ENCODE data around the gene ADGRG1. TPM values are rescaled to one million over a fixed set of nuclear protein-coding genes. Genes with fewer than 3 reads are reported as not detected.

Gene ADGRG1
- total RNA-seq, 1 experiment from 2014 or later = 10.2 TPM

DNA sequence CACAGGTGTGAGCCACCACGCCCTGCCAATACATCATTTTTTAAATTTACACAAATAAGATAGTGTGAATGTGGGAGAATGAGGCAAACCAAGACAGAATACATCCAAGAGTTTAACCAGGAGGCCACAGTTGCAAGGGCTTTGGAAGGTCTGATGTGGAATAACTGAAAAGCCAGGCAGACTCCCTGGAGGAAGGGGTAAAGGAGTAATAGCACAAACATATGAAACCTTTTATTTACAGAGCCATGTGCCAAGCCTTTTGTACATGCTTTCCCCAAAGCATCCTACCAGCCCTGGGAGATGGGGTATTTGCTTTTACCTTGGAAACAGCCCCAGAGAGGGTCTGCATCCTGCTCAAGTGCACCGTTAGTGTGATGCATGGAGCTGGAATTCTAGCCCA lies 44.4 kb downstream of the ADGRG1 start:
- no peak for DNase-seq (ENCODE audit: unreplicated experiment)
- CTCF ChIA-PET = interaction anchor here (0.6 to 1.7 kb wide), 4 partner anchors 23 to 586 kb away, joined by 3 to 12 read pairs (median 4); no protein-coding TSS in a partner anchor
- no TSS peak for BruUV-seq (replicated peaks)
- no peak for TF ChIP-seq CTCF (IDR thresholded peaks at IDR 0.05; ENCODE audit: unreplicated experiment)
- Mint-ChIP-seq H3K36me3 (ENCODE audit: insufficient read depth, unreplicated experiment) (no peaks in the 10 kb centered on the region), H3K27me3 (ENCODE audit: insufficient read depth, unreplicated experiment) (peaks cover 20% of the 10 kb centered on the region), H3K4me3 (ENCODE audit: unreplicated experiment) (no peak overlapping the region), H3K4me1 (ENCODE audit: insufficient read depth, unreplicated experiment) (peaks cover 11% of the 10 kb centered on the region), H3K27ac (ENCODE audit: low read depth, unreplicated experiment) (no peak overlapping the region), H3K9me3 (ENCODE audit: unreplicated experiment) (no peaks in the 10 kb centered on the region)
- POLR2A ChIA-PET = no interaction called here
- intact Hi-C loops (cut with micrococcal nuclease) = no loop called here

GRCh38 chr16:57675741-57676551 lies 47.5 kb downstream of the ADGRG1 start:
- intact Hi-C loops (cut with micrococcal nuclease) = no loop called here
- ChIA-PET POLR2A (no interaction called here), CTCF (interaction anchor here (0.8 to 1.4 kb wide), 3 partner anchors 26 to 99 kb away, joined by 3 to 4 read pairs (median 4); no protein-coding TSS in a partner anchor)
- DNase-seq (ENCODE audit: unreplicated experiment) = peak; percentile 72
- Mint-ChIP-seq H3K4me1 (ENCODE audit: insufficient read depth, unreplicated experiment) (peaks cover 12% of the 10 kb centered on the region), H3K27me3 (ENCODE audit: insufficient read depth, unreplicated experiment) (peaks cover 20% of the 10 kb centered on the region), H3K4me3 (ENCODE audit: unreplicated experiment) (no peak overlapping the region), H3K27ac (ENCODE audit: low read depth, unreplicated experiment) (peak overlapping the region; percentile 13), H3K36me3 (ENCODE audit: insufficient read depth, unreplicated experiment) (no peaks in the 10 kb centered on the region), H3K9me3 (ENCODE audit: unreplicated experiment) (no peaks in the 10 kb centered on the region)
- no peak for TF ChIP-seq CTCF (IDR thresholded peaks at IDR 0.05; ENCODE audit: unreplicated experiment)
- no TSS peak for BruUV-seq (replicated peaks)

- CTCF ChIA-PET = interaction anchor here (0.7 to 1.4 kb wide), 3 partner anchors 27 to 243 kb away, joined by 3 to 4 read pairs (median 4); no protein-coding TSS in a partner anchor
- Mint-ChIP-seq H3K36me3 (ENCODE audit: insufficient read depth, unreplicated experiment) (no peaks in the 10 kb centered on the region), H3K27me3 (ENCODE audit: insufficient read depth, unreplicated experiment) (peaks cover 20% of the 10 kb centered on the region), H3K4me3 (ENCODE audit: unreplicated experiment) (no peak overlapping the region), H3K27ac (ENCODE audit: low read depth, unreplicated experiment) (peak overlapping the region; percentile 13), H3K9me3 (ENCODE audit: unreplicated experiment) (no peaks in the 10 kb centered on the region), H3K4me1 (ENCODE audit: insufficient read depth, unreplicated experiment) (peaks cover 12% of the 10 kb centered on the region)
- intact Hi-C loops (cut with micrococcal nuclease) = no loop called here
- POLR2A ChIA-PET = interaction anchor here (1.6 kb wide), 1 partner anchor 59 kb away, joined by 5 read pairs; the partner anchor contains the start of gene KATNB1
- no peak for TF ChIP-seq CTCF (IDR thresholded peaks at IDR 0.05; ENCODE audit: unreplicated experiment)
- peak; percentile 13 for DNase-seq (ENCODE audit: unreplicated experiment)
- BruUV-seq (replicated peaks) = no TSS peak
Observed at GRCh38 chr16:57676553-57677085, 48.2 kb downstream of the ADGRG1 start.

- Mint-ChIP-seq H3K9me3 (ENCODE audit: unreplicated experiment) (no peaks in the 10 kb centered on the region), H3K27ac (ENCODE audit: low read depth, unreplicated experiment) (no peak overlapping the region), H3K4me1 (ENCODE audit: insufficient read depth, unreplicated experiment) (peaks cover 12% of the 10 kb centered on the region), H3K27me3 (ENCODE audit: insufficient read depth, unreplicated experiment) (peaks cover 18% of the 10 kb centered on the region), H3K4me3 (ENCODE audit: unreplicated experiment) (no peak overlapping the region), H3K36me3 (ENCODE audit: insufficient read depth, unreplicated experiment) (no peaks in the 10 kb centered on the region)
- intact Hi-C loops (cut with micrococcal nuclease) = no loop called here
- no peak for TF ChIP-seq CTCF (IDR thresholded peaks at IDR 0.05; ENCODE audit: unreplicated experiment)
- BruUV-seq (replicated peaks) = no TSS peak
- POLR2A ChIA-PET = interaction anchor here (1.6 kb wide), 1 partner anchor 57 kb away, joined by 5 read pairs; the partner anchor contains the start of gene KATNB1
- DNase-seq (ENCODE audit: unreplicated experiment) = peak; percentile 85
- CTCF ChIA-PET = interaction anchor here (0.6 to 0.7 kb wide), 3 partner anchors 105 to 244 kb away, joined by 3 to 4 read pairs (median 3); no protein-coding TSS in a partner anchor
Observed at GRCh38 chr16:57677622-57678369, 49.4 kb downstream of the ADGRG1 start.
